Bronchial epithelial cell (primary cell): Measurements from ENCODE around the gene PIGW. TPM values are rescaled to one million over a fixed set of nuclear protein-coding genes. Genes with fewer than 3 reads are reported as not detected.

Experiments
- DNase-seq: peaks from one replicate; pipeline ENCODE4 v3.0.0-alpha.2; 2010; ENCODE audit warnings: low read depth
- FAIRE-seq: peaks from 2 replicates; lab custom pipeline; 2011; peaks lifted over from hg19 to GRCh38; lab: Jason Lieb, UNC
- H3K27me3 ChIP-seq: 2 replicates; pipeline ENCODE4 v1.5.1; 2011; ENCODE audit warnings: low read length; ENCODE audit not compliant: control insufficient read depth, insufficient read depth
- H3K36me3 ChIP-seq: 2 replicates; pipeline ENCODE4 v1.5.1; 2011; ENCODE audit warnings: low read length; ENCODE audit not compliant: control insufficient read depth, insufficient read depth
- H3K4me3 ChIP-seq: 2 replicates; pipeline ENCODE4 v1.5.1; 2011; ENCODE audit warnings: mild to moderate bottlenecking, low read depth, low read length, control low read depth
- CTCF ChIP-seq: IDR thresholded peaks from 2 replicates; pipeline ENCODE4 v1.5.1; 2011; ENCODE audit warnings: mild to moderate bottlenecking, moderate library complexity, low read length, control low read depth, inconsistent platforms; ENCODE audit not compliant: insufficient read depth, severe bottlenecking
- total RNA-seq: library from RNA; depleted of rRNA; stranded (reverse); fragments of >200 nt; gene quantifications from 2 replicates; pipeline ENCODE4 v1.2.1, GENCODE V29; 2014

The PIGW gene
- total RNA-seq, 1 donor from 2014 or later: 9.2 TPM

- H3K4me3 ChIP-seq: no peak overlapping the region
- H3K36me3 ChIP-seq: peaks cover 4% of the 10 kb centered on the region
- H3K27me3 ChIP-seq: no peaks in the 10 kb centered on the region
- FAIRE-seq (no peak), DNase-seq (no peak)
- TF ChIP-seq CTCF: no peak
Measured at GRCh38 chr17:36550491-36551417, 16.0 kb downstream of the PIGW start.

GRCh38 chr17:36553459-36553858 lies 18.7 kb downstream of the PIGW start:
- DNase-seq: no peak
- FAIRE-seq: no peak
- H3K27me3 ChIP-seq: no peaks in the 10 kb centered on the region
- no peak overlapping the region for H3K4me3 ChIP-seq
- no peak for TF ChIP-seq CTCF
- H3K36me3 ChIP-seq: peaks cover 14% of the 10 kb centered on the region

- H3K36me3 ChIP-seq: peaks cover 9% of the 10 kb centered on the region
- TF ChIP-seq CTCF: no peak
- FAIRE-seq (no peak), DNase-seq (no peak)
- H3K27me3 ChIP-seq: no peaks in the 10 kb centered on the region
- H3K4me3 ChIP-seq: no peak overlapping the region
Measured at GRCh38 chr17:36566081-36566480, 31.3 kb downstream of the PIGW start.

- Histone ChIP-seq H3K27me3 (no peaks in the 10 kb centered on the region), H3K36me3 (peaks cover 13% of the 10 kb centered on the region), H3K4me3 (no peak overlapping the region)
- DNase-seq (no peak), FAIRE-seq (no peak)
- TF ChIP-seq CTCF: no peak
Measured at GRCh38 chr17:36575028-36575427, 40.2 kb downstream of the PIGW start.

DNA sequence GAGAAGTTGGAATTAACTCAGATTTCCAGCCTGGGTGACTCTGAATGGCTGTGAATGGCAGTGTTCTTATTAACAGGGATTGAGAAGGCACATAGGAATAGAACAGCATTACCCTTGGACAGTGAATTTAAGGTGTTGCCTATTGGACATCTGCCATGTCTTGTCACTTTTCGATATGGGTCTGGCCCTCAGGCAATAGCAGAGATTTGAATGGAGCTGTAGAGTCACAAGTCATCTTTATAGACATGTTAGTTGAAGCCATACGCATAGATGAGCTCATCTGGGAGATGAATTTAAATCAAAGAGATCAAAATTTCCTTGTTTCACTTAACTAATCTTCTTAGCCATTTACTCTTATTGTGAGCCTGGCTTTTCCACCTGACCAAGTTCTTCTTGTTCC lies 42.0 kb downstream of the PIGW start:
- FAIRE-seq: no peak
- Histone ChIP-seq H3K27me3 (no peaks in the 10 kb centered on the region), H3K4me3 (no peak overlapping the region), H3K36me3 (peaks cover 14% of the 10 kb centered on the region)
- DNase-seq: no peak
- no peak for TF ChIP-seq CTCF

- H3K4me3 ChIP-seq: no peak overlapping the region
- no peak for TF ChIP-seq CTCF
- no peaks in the 10 kb centered on the region for H3K27me3 ChIP-seq
- peaks cover 14% of the 10 kb centered on the region for H3K36me3 ChIP-seq
- no peak for FAIRE-seq
- DNase-seq: no peak
Measured at GRCh38 chr17:36578671-36579070, 43.9 kb downstream of the PIGW start.
